ENCODE measurements around the gene CUTA.
"Not testable (repeated sequence)": the region's sequence is repeated elsewhere in the genome, so short reads cannot be mapped to it uniquely, and the experiment has no call there.

Gene CUTA

GRCh38 chr6:33367715-33368025 lies 50.2 kb downstream of the CUTA start:
- H3K27me3 ChIP-seq (ENCODE audit: control insufficient read depth, insufficient read depth, low read length); H3K4me1 ChIP-seq (ENCODE audit: control insufficient read depth, insufficient read depth, low read length); H3K9me3 ChIP-seq (ENCODE audit: control insufficient read depth, insufficient read depth, low read length); H3K4me3 ChIP-seq (ENCODE audit: low read depth, low read length); H3K9ac ChIP-seq (ENCODE audit: low read depth, low read length); H3K36me3 ChIP-seq (ENCODE audit: control insufficient read depth, insufficient read depth, low read length): not testable (repeated sequence)

GRCh38 chr6:33367009-33367714 lies 50.7 kb downstream of the CUTA start:
- peaks cover under 1% of the 10 kb centered on the region for H3K4me1 ChIP-seq (ENCODE audit: control insufficient read depth, insufficient read depth, low read length)
- H3K36me3 ChIP-seq (ENCODE audit: control insufficient read depth, insufficient read depth, low read length) = no peaks in the 10 kb centered on the region
- H3K9me3 ChIP-seq (ENCODE audit: control insufficient read depth, insufficient read depth, low read length) = no peaks in the 10 kb centered on the region
- H3K4me3 ChIP-seq (ENCODE audit: low read depth, low read length) = no peak overlapping the region
- H3K27me3 ChIP-seq (ENCODE audit: control insufficient read depth, insufficient read depth, low read length) = no peaks in the 10 kb centered on the region
- no peak overlapping the region for H3K9ac ChIP-seq (ENCODE audit: low read depth, low read length)

Measured in iPS-15b (cell line).